ENCODE data around the gene PXDN. TPM values are rescaled to one million over a fixed set of nuclear protein-coding genes. Genes with fewer than 3 reads are reported as not detected.

Gene PXDN
- total and polyA plus RNA-seq, 2 donors (not counting 3 experiments of a cell fraction or from before 2014, with no cell fraction given), result 231 to 308 TPM

DNA sequence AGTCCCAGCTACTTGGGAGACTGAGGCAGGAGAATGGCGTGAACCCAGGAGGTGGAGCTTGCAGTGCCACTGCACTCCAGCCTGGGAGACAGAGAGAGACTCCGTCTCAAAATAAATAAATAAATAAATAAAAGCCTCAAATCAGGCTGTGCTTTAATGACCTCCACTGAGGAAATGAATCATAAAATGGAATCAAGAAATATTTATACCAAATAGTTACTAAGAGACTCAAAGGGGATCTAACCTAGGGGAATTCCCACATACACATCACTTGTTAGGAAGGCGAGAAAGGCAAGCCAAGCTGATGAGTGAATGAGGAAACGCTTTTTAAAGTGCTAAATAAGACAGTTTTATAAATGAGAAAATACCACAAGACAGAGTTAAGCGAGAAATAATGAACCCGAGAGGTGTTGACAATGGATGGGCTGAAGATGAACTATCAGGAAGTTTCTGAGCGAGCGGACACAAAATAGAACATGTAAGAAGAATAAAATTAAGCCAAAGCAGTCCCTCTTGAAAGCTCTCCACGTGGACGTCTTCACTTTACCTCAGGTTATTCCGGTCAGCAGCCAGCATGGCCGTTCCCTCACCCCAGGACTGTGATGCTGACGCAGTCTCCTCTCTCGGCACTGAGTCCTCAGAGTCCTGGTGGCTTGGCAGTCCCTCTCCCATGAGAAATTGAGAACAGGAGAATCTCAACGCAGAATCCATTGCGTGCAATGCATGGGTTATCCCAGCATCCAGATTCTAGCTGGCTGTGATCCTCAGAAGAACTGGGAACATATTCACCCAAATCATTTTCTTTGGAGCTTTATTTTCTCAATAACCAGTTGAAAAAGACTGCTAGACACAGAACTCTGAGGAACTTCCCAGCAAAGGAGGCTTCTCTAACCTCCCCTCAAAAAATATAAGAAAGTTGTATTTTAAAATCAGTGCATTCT, 22.3 kb downstream of the PXDN start:
- TF ChIP-seq EZH2 (IDR thresholded peaks at IDR 0.05; ENCODE audit: borderline replicate concordance, low read depth, low read length, severe bottlenecking) (no peak), MYC (IDR thresholded peaks at IDR 0.05; ENCODE audit: low read depth, low read length) (no peak), POLR2AphosphoS5 (IDR thresholded peaks at IDR 0.05; ENCODE audit: insufficient read depth, low read depth, low read length) (no peak), POLR2A (IDR thresholded peaks at IDR 0.05; ENCODE audit: low read depth, low read length) (no peak), GATA2 (IDR thresholded peaks at IDR 0.05; ENCODE audit: insufficient read depth, insufficient read length, low read depth, low read length) (no peak), FOS (IDR thresholded peaks at IDR 0.05; ENCODE audit: borderline replicate concordance, insufficient read depth, low read length) (peak; percentile 39), JUN (IDR thresholded peaks at IDR 0.05; ENCODE audit: borderline replicate concordance, insufficient read depth, insufficient read length, low read depth) (peak; percentile 77)
- TF ChIP-seq, protein P1, sequence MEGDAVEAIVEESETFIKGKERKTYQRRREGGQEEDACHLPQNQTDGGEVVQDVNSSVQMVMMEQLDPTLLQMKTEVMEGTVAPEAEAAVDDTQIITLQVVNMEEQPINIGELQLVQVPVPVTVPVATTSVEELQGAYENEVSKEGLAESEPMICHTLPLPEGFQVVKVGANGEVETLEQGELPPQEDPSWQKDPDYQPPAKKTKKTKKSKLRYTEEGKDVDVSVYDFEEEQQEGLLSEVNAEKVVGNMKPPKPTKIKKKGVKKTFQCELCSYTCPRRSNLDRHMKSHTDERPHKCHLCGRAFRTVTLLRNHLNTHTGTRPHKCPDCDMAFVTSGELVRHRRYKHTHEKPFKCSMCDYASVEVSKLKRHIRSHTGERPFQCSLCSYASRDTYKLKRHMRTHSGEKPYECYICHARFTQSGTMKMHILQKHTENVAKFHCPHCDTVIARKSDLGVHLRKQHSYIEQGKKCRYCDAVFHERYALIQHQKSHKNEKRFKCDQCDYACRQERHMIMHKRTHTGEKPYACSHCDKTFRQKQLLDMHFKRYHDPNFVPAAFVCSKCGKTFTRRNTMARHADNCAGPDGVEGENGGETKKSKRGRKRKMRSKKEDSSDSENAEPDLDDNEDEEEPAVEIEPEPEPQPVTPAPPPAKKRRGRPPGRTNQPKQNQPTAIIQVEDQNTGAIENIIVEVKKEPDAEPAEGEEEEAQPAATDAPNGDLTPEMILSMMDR (IDR thresholded peaks at IDR 0.05; ENCODE audit: extremely low read depth in 1 of 2, insufficient read depth in 1 of 2, low read depth in 1 of 2, low read length in 2 of 2), result no peak
- TF ChIP-seq, protein P2, sequence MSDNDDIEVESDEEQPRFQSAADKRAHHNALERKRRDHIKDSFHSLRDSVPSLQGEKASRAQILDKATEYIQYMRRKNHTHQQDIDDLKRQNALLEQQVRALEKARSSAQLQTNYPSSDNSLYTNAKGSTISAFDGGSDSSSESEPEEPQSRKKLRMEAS (IDR thresholded peaks at IDR 0.05; ENCODE audit: insufficient read depth, insufficient read length), result no peak
- peak overlapping the region; percentile 98 for H3K27ac ChIP-seq (ENCODE audit: insufficient read depth, low read depth, low read length)
- BruUV-seq (replicated peaks), result TSS peak; percentile 90
- H3K79me2 ChIP-seq (ENCODE audit: control insufficient read depth, insufficient read depth, low read length), result peaks cover 38% of the 10 kb centered on the region
- DNase-seq (ENCODE audit: low read depth, low spot score) (peak; percentile 91), FAIRE-seq (peak; percentile 26)
- peak overlapping the region; percentile 87 for H3K4me2 ChIP-seq (ENCODE audit: insufficient read depth, low read length)
- peak overlapping the region in 1 of 3 experiments; percentile 51 for H3K4me3 ChIP-seq (replicated peaks in 1 of 3; ENCODE audit: insufficient read depth in 1 of 3, low read depth in 1 of 3, low read length in 3 of 3)
- dilution Hi-C loops (cut with MboI; ENCODE audit: extremely low pct_ligation_motif_present, low sequenced_read_pairs), result no loop called here
- H4K20me1 ChIP-seq (replicated peaks; ENCODE audit: control insufficient read depth, extremely low read depth, insufficient read depth, low read length), result no peaks in the 10 kb centered on the region
- ChIA-PET CTCF (interaction anchor here (0.8 to 2.8 kb wide), 9 partner anchors 8 to 171 kb away, joined by 3 to 13 read pairs (median 5); no protein-coding TSS in a partner anchor), POLR2A (interaction anchor here (1.5 to 2.1 kb wide), 3 partner anchors 14 to 17 kb away, joined by 4 to 14 read pairs (median 6); no protein-coding TSS in a partner anchor)
- no peaks in the 10 kb centered on the region for H3K27me3 ChIP-seq (ENCODE audit: control insufficient read depth in 2 of 2, insufficient read depth in 2 of 2, low read length in 2 of 2)
- H3K9ac ChIP-seq (replicated peaks; ENCODE audit: extremely low read depth, insufficient read depth, low read length), result peak overlapping the region; percentile 96
- intact Hi-C loops (cut with micrococcal nuclease), result loop anchor here (1.0 to 10.0 kb wide), 5 partner anchors 8 to 1673 kb away; no protein-coding TSS in a partner anchor
- no peaks in the 10 kb centered on the region for H3K36me3 ChIP-seq (ENCODE audit: control insufficient read depth in 2 of 2, extremely low read depth in 1 of 2, insufficient read depth in 2 of 2, low read length in 2 of 2)
- no peaks in the 10 kb centered on the region for H3K9me3 ChIP-seq (replicated peaks; ENCODE audit: control insufficient read depth, insufficient read depth, low read length)
- peaks cover 34% of the 10 kb centered on the region for H3K4me1 ChIP-seq (ENCODE audit: control insufficient read depth, extremely low read depth, insufficient read depth, low read length)
- no peaks in the 10 kb centered on the region for H3K9me1 ChIP-seq (replicated peaks; ENCODE audit: control insufficient read depth, extremely low read depth, insufficient read depth, low read length)
- H2AFZ ChIP-seq (ENCODE audit: low read depth, low read length), result peak overlapping the region; percentile 15
